H1 (cell line): ENCODE results near the gene SLC25A45. TPM values are rescaled to one million over a fixed set of nuclear protein-coding genes. Genes with fewer than 3 reads are reported as not detected.

ENCODE experiments used
- CHD7 ChIP-seq: fragments of 300-600 bp; sonication (generic); IDR thresholded peaks from 2 replicates; pipeline ENCODE4 v1.7.1; 2012; ENCODE audit warnings: low read length, moderate library complexity, mild to moderate bottlenecking, inconsistent platforms; ENCODE audit not compliant: insufficient replicate concordance
- polyA plus RNA-seq, 7 experiments: library from polyadenylated mRNA; depleted of rRNA in 3 of 7; stranded (reverse) in 5 of 7; unstranded in 2 of 7; fragments of >200 nt in 5 of 7; fragments of 200-250 nt in 2 of 7; gene quantifications; 1 replicate in 5 of 7; 2 replicates in 1 of 7; 4 replicates in 1 of 7; pipeline versions ENCODE4 v1.2.1 to v1.2.3, GENCODE V29; 2011 to 2013; ENCODE audit warnings: missing spikeins in 2 of 7, mixed read lengths in 2 of 7
- total RNA-seq: library from RNA; stranded (reverse); fragmentation: NEBNext Ultra II Directional; extraction: Animal tissue kit (Norgen Biotek cat#: 25700); gene quantifications from 2 replicates; pipeline ENCODE4 v1.2.1, GENCODE V29; 2021

SLC25A45 gene
- total and polyA plus RNA-seq, 2 of the 8 experiments (the other 6 are each of a cell fraction or from before 2014, with no cell fraction given): 0.54 to 0.59 TPM

GRCh38 chr11:65341856-65342255 lies 40.6 kb downstream of the SLC25A45 start (continued):
- no peak for TF ChIP-seq CHD7
